GM12878 (cell line): ENCODE data around the gene ACKR4. TPM values are rescaled to one million over a fixed set of nuclear protein-coding genes. Genes with fewer than 3 reads are reported as not detected.

Experiments used
- ATAC-seq: fragments of 200-7000 bp; cut with Tn5 transposase; 3 replicates; pipeline ENCODE4 v1.9.1; 2020; ENCODE audit warnings: mild to moderate bottlenecking, moderate library complexity
- BruUV-seq: library from RNA; stranded (reverse); fragments of 400-500 nt; replicated peaks from 2 replicates; lab custom pipeline; 2021; lab: Mats Ljungman, UMichigan
- CTCF ChIA-PET: fragments of 300-600 bp; sonication (Branson Sonifier 250); formaldehyde crosslinking; extraction: SDS; loops from one replicate; lab custom pipeline; 2021; ENCODE audit warnings: inconsistent platforms; lab: Yijun Ruan, JAX
- POLR2A ChIA-PET: fragments of 350-600 bp; formaldehyde crosslinking; extraction: SDS; loops from one replicate; lab custom pipeline; 2021; ENCODE audit warnings: inconsistent platforms; lab: Charles Lee
- RAD21 ChIA-PET: fragments of 300-600 bp; sonication (Branson Sonifier 250); formaldehyde crosslinking; loops from one replicate; lab custom pipeline; 2023; ENCODE audit warnings: antibody characterized with exemption; ENCODE audit not compliant: unreplicated experiment; lab: Charles Lee
- SMC1A ChIA-PET: fragments of 300-600 bp; sonication (Branson Sonifier 250); formaldehyde crosslinking; loops from one replicate; lab custom pipeline; 2023; ENCODE audit not compliant: unreplicated experiment, uncharacterized antibody; lab: Charles Lee
- DNase-seq: peaks from one replicate; pipeline ENCODE4 v3.0.0-alpha.2; 2011; ENCODE audit warnings: low read depth, low spot score
- FAIRE-seq: peaks from 3 replicates; lab custom pipeline; 2011; peaks lifted over from hg19 to GRCh38; lab: Jason Lieb, UNC
- H2AFZ ChIP-seq: 2 replicates; pipeline ENCODE4 v1.6.0; 2011; ENCODE audit warnings: low read depth, low read length, control low read depth; ENCODE audit not compliant: control insufficient read depth
- H3K27ac ChIP-seq: 2 replicates; pipeline ENCODE4 v1.5.1; 2011; ENCODE audit warnings: control low read depth; ENCODE audit not compliant: control insufficient read depth, insufficient read depth
- H3K27me3 ChIP-seq, 2 experiments: replicated peaks in 1 of 2; 2 replicates each; pipeline versions ENCODE4 v1.6.0 to v1.6.1; 2011; ENCODE audit warnings: low read length in 1 of 2; ENCODE audit not compliant: control insufficient read depth in 2 of 2, insufficient read depth in 2 of 2
- H3K36me3 ChIP-seq, 2 experiments: 2 replicates each; pipeline ENCODE4 v1.5.1; 2011; ENCODE audit warnings: low read length in 1 of 2; ENCODE audit not compliant: control insufficient read depth in 2 of 2, insufficient read depth in 2 of 2
- H3K4me1 ChIP-seq: 2 replicates; pipeline ENCODE4 v1.6.1; 2011; ENCODE audit warnings: mild to moderate bottlenecking, low read length, moderate library complexity, mixed read lengths; ENCODE audit not compliant: control insufficient read depth, insufficient read depth
- H3K4me2 ChIP-seq: 2 replicates; pipeline ENCODE4 v1.6.0; 2011; ENCODE audit warnings: control low read depth; ENCODE audit not compliant: control insufficient read depth, insufficient read depth
- H3K4me3 ChIP-seq: fragments of 200-600 bp; sonication (generic); 2 replicates; pipeline ENCODE4 v1.5.1; 2016
- H3K79me2 ChIP-seq: 2 replicates; pipeline ENCODE4 v1.6.0; 2011; ENCODE audit warnings: low read length; ENCODE audit not compliant: control insufficient read depth, insufficient read depth
- H3K9ac ChIP-seq: 2 replicates; pipeline ENCODE4 v1.8.0; 2011; ENCODE audit warnings: low read length, control low read depth, mixed read lengths; ENCODE audit not compliant: control insufficient read depth, insufficient read depth
- H3K9me3 ChIP-seq: replicated peaks from 3 replicates; pipeline ENCODE4 v1.5.1; 2011; ENCODE audit warnings: mild to moderate bottlenecking, low read length; ENCODE audit not compliant: control insufficient read depth, insufficient read depth
- H4K20me1 ChIP-seq: 2 replicates; pipeline ENCODE4 v1.6.0; 2011; ENCODE audit not compliant: control insufficient read depth, insufficient read depth
- BCL11A ChIP-seq: IDR thresholded peaks from 2 replicates; pipeline ENCODE4 v1.6.1; 2011; ENCODE audit warnings: low read depth, low read length
- CBFB ChIP-seq: IDR thresholded peaks from 2 replicates; pipeline ENCODE4 v1.6.1; 2016; ENCODE audit warnings: antibody characterized with exemption, low read depth
- CEBPB ChIP-seq, 2 experiments: fragments of 150-350 bp in 1 of 2; IDR thresholded peaks; 2 replicates each; pipeline ENCODE4 v1.6.1; 2012 to 2014; ENCODE audit warnings: low read depth in 2 of 2, low read length in 2 of 2, borderline replicate concordance in 1 of 2, inconsistent platforms in 1 of 2
- CREB1 ChIP-seq: IDR thresholded peaks from 2 replicates; pipeline ENCODE4 v1.6.1; 2012; ENCODE audit warnings: low read depth, mild to moderate bottlenecking, inconsistent platforms
- EED ChIP-seq: sonication (generic); IDR thresholded peaks from 2 replicates; pipeline ENCODE4 v1.6.1; 2016; ENCODE audit warnings: antibody characterized with exemption, low read depth
- FOXM1 ChIP-seq: IDR thresholded peaks from 2 replicates; pipeline ENCODE4 v1.6.1; 2012; ENCODE audit warnings: low read depth, mild to moderate bottlenecking, inconsistent platforms, low read length, moderate library complexity
- HDAC6 ChIP-seq: fragments of 200-600 bp; sonication (generic); IDR thresholded peaks from one replicate; pipeline ENCODE4 v1.8.0; 2017; ENCODE audit warnings: antibody characterized with exemption; ENCODE audit not compliant: unreplicated experiment
- IKZF2 ChIP-seq, 2 experiments: fragments of 450-650 bp; IDR thresholded peaks; 2 replicates each; pipeline ENCODE4 v1.6.1; 2017; ENCODE audit warnings: mild to moderate bottlenecking in 2 of 2, moderate library complexity in 2 of 2
- IRF3 ChIP-seq: fragments of 450-650 bp; IDR thresholded peaks from 2 replicates; pipeline ENCODE4 v1.6.1; 2014; ENCODE audit warnings: mild to moderate bottlenecking
- IRF5 ChIP-seq: fragments of 450-650 bp; IDR thresholded peaks from 2 replicates; pipeline ENCODE4 v1.6.1; 2017; ENCODE audit warnings: borderline replicate concordance
- KDM1A ChIP-seq: fragments of 200-600 bp; sonication (generic); IDR thresholded peaks from 2 replicates; pipeline ENCODE4 v1.6.1; 2016; ENCODE audit warnings: borderline replicate concordance
- MLLT1 ChIP-seq: fragments of 450-650 bp; IDR thresholded peaks from 2 replicates; pipeline ENCODE4 v1.6.1; 2016; ENCODE audit warnings: mild to moderate bottlenecking
- NFIC ChIP-seq: IDR thresholded peaks from 2 replicates; pipeline ENCODE4 v1.6.1; 2012; ENCODE audit warnings: low read depth, mild to moderate bottlenecking, inconsistent platforms, low read length, moderate library complexity
- RB1 ChIP-seq: fragments of 450-650 bp; formaldehyde crosslinking; IDR thresholded peaks from 2 replicates; pipeline ENCODE4 v1.6.1; 2017; ENCODE audit warnings: mild to moderate bottlenecking, borderline replicate concordance
- RCOR1 ChIP-seq: conservative IDR thresholded peaks from 2 replicates; pipeline ENCODE4 v1.6.1; 2012; ENCODE audit warnings: low read depth, low read length, improper control_type of control experiment
- RFX5 ChIP-seq: IDR thresholded peaks from 2 replicates; pipeline ENCODE4 v1.6.1; 2011; ENCODE audit warnings: low read depth, low read length, improper control_type of control experiment
- SPI1 ChIP-seq: IDR thresholded peaks from 2 replicates; pipeline ENCODE4 v1.6.1; 2011; ENCODE audit warnings: low read depth, mild to moderate bottlenecking, low read length, moderate library complexity, borderline replicate concordance; ENCODE audit not compliant: insufficient read depth
- WRNIP1 ChIP-seq: IDR thresholded peaks from 2 replicates; pipeline ENCODE4 v1.6.1; 2011; ENCODE audit warnings: low read depth, low read length, improper control_type of control experiment, borderline replicate concordance
- ZBED1 ChIP-seq: IDR thresholded peaks from 2 replicates; pipeline ENCODE4 v1.6.1; 2016; ENCODE audit warnings: borderline replicate concordance
- ZNF24 ChIP-seq: fragments of 450-650 bp; IDR thresholded peaks from 2 replicates; pipeline ENCODE4 v1.6.1; 2017; ENCODE audit warnings: antibody characterized with exemption, mild to moderate bottlenecking
- ZNF384 ChIP-seq: IDR thresholded peaks from 2 replicates; pipeline ENCODE4 v1.6.1; 2012; ENCODE audit warnings: low read depth, mild to moderate bottlenecking, low read length, improper control_type of control experiment, borderline replicate concordance
- ZZZ3 ChIP-seq: IDR thresholded peaks from 2 replicates; pipeline ENCODE4 v1.6.1; 2011; ENCODE audit warnings: low read depth; ENCODE audit not compliant: control insufficient read depth, insufficient read length
- WGBS: methylation state at CpG from one replicate; pipeline ENCODE4 v1.1.6; 2016; ENCODE audit warnings: low lambda C conversion rate; ENCODE audit not compliant: insufficient replicate concordance, insufficient coverage; ENCODE audit errors: missing lambda C conversion rate; 5-methylcytosine and 5-hydroxymethylcytosine counted together
- in situ Hi-C: fragments of 300-500 bp; cut with MboI; formaldehyde crosslinking; loops from 9 replicates; pipeline ENCODE4 v1.14.3; 2018; ENCODE audit warnings: mixed read lengths
- intact Hi-C: fragments of 100-400 bp; cut with micrococcal nuclease; formaldehyde crosslinking; loops from one replicate; pipeline ENCODE4 v1.14.2; 2022; ENCODE audit not compliant: unreplicated experiment
- polyA plus RNA-seq, 11 experiments: library from polyadenylated mRNA; depleted of rRNA in 4 of 11; unstranded in 6 of 11; stranded (reverse) in 5 of 11; fragments of >200 nt; fragmentation: Nextera tagmentation in 4 of 11; fragmentation: Illumina TruSeq in 1 of 11; extraction: Ambion mirVana in 4 of 11; extraction: Trizol in 1 of 11; gene quantifications; 1 replicate in 1 of 11; 2 replicates in 10 of 11; pipeline versions ENCODE4 v1.2.1 to v1.2.3, GENCODE V29; 2011 to 2016; ENCODE audit warnings: inconsistent platforms in 2 of 11, missing spikeins in 2 of 11, low read depth in 1 of 11
- total RNA-seq, 4 experiments: library from RNA; depleted of rRNA in 3 of 4; stranded (reverse); fragments of >200 nt in 3 of 4; fragmentation: Illumina TruSeq in 1 of 4; extraction: Trizol in 1 of 4; gene quantifications; 2 replicates each; pipeline versions ENCODE4 v1.2.1 to v1.2.3, GENCODE V29; 2013 to 2021

ACKR4 gene
- total and polyA plus RNA-seq, 10 of the 15 experiments (the other 5 are each of a cell fraction or from before 2014, with no cell fraction given), result 0.06 to 0.40 (median 0.12) TPM

GRCh38 chr3:132563420-132564069 is 33.5 kb upstream of the ACKR4 start (continued):
- no peak for TF ChIP-seq NFIC
- TF ChIP-seq RCOR1, result no peak
- TF ChIP-seq IRF3, result no peak
- TF ChIP-seq RFX5, result no peak
- TF ChIP-seq BCL11A, result no peak
- no peak for TF ChIP-seq IRF5
- TF ChIP-seq RB1, result no peak

- ChIA-PET SMC1A (no interaction called here), POLR2A (no interaction called here), CTCF (no interaction called here), RAD21 (no interaction called here)
- in situ Hi-C loops (no loop called here), intact Hi-C loops (no loop called here)
- Histone ChIP-seq H3K27me3 (no peaks in the 10 kb centered on the region), H3K36me3 (no peaks in the 10 kb centered on the region), H3K9ac (no peak overlapping the region), H3K4me2 (no peak overlapping the region), H2AFZ (no peak overlapping the region), H3K79me2 (no peaks in the 10 kb centered on the region), H3K27ac (no peak overlapping the region), H3K4me3 (no peak overlapping the region), H4K20me1 (no peaks in the 10 kb centered on the region), H3K9me3 (no peaks in the 10 kb centered on the region), H3K4me1 (no peaks in the 10 kb centered on the region)
- no peak for ATAC-seq
- FAIRE-seq, result no peak
- DNase-seq, result no peak
- 69% methylated on average over 2 of the region's 2 CpGs for WGBS
- no TSS peak for BruUV-seq
- TF ChIP-seq ZNF384, result no peak
- no peak for TF ChIP-seq SPI1
- TF ChIP-seq CBFB, result no peak
- no peak for TF ChIP-seq HDAC6
- TF ChIP-seq ZBED1, result no peak
- TF ChIP-seq FOXM1, result no peak
- no peak for TF ChIP-seq EED
- no peak for TF ChIP-seq MLLT1
- no peak for TF ChIP-seq WRNIP1
- TF ChIP-seq CREB1, result no peak
- no peak for TF ChIP-seq IKZF2 (IDR thresholded peaks at IDR 0.05)
- no peak for TF ChIP-seq ZNF24
- TF ChIP-seq KDM1A, result no peak
- TF ChIP-seq CEBPB (IDR thresholded peaks at IDR 0.05; ENCODE audit: borderline replicate concordance in 1 of 2, low read depth in 2 of 2, low read length in 2 of 2), result no peak
- no peak for TF ChIP-seq ZZZ3
These were observed 33.0 kb upstream of the ACKR4 start for GRCh38 chr3:132564070-132564465.
